K562 (cell line): ENCODE results near the gene FMC1. TPM values are rescaled to one million over a fixed set of nuclear protein-coding genes. Genes with fewer than 3 reads are reported as not detected.

Experiments
- FOXK1 ChIP-seq: sonication (generic); formaldehyde crosslinking; IDR thresholded peaks from 2 replicates; pipeline ENCODE4 v1.8.0; 2022; ENCODE audit warnings: missing genetic modification reagents, mild to moderate bottlenecking, borderline replicate concordance
- FUS ChIP-seq: fragments of 200-400 bp; formaldehyde crosslinking; optimal IDR thresholded peaks from 2 replicates; pipeline ENCODE3; 2017; ENCODE audit warnings: low read depth, low read length
- MCM3 ChIP-seq: fragments of 450-650 bp; IDR thresholded peaks from 2 replicates; pipeline ENCODE4 v1.6.1; 2016
- SMARCA4 ChIP-seq: fragments of 450-650 bp; IDR thresholded peaks from 2 replicates; pipeline ENCODE4 v1.6.1; 2016
- SUPT5H ChIP-seq: fragments of 450-650 bp; IDR thresholded peaks from 2 replicates; pipeline ENCODE4 v1.6.1; 2016
- TAF7 ChIP-seq: fragments of 450-650 bp; IDR thresholded peaks from 2 replicates; pipeline ENCODE4 v1.6.1; 2016; ENCODE audit warnings: missing genetic modification characterization, missing compliant biosample characterization
- polyA plus RNA-seq, 8 experiments: library from polyadenylated mRNA; depleted of rRNA in 4 of 8; stranded (reverse) in 5 of 8; unstranded in 3 of 8; fragments of >200 nt; fragmentation: Nextera tagmentation in 2 of 8; fragmentation: Illumina TruSeq in 1 of 8; extraction: Ambion mirVana in 2 of 8; extraction: Trizol in 1 of 8; gene quantifications; 2 replicates each; pipeline versions ENCODE4 v1.2.1 to v1.2.3, GENCODE V29; 2011 to 2014; ENCODE audit warnings: inconsistent platforms in 1 of 8, missing spikeins in 1 of 8
- total RNA-seq, 7 experiments: library from RNA; depleted of rRNA in 6 of 7; stranded (reverse); fragments of >200 nt in 6 of 7; fragmentation: Illumina TruSeq in 2 of 7; extraction: Trizol in 2 of 7; gene quantifications; 2 replicates each; pipeline versions ENCODE4 v1.2.1 to v1.2.3, GENCODE V29; 2011 to 2021; ENCODE audit warnings: low replicate concordance in 1 of 7
- TF ChIP-seq, protein P1 (sequence below): sonication (generic); formaldehyde crosslinking; IDR thresholded peaks from 2 replicates; pipeline ENCODE4 v1.8.1; 2023; ENCODE audit warnings: missing genetic modification reagents, mild to moderate bottlenecking, borderline replicate concordance
- TF ChIP-seq, protein P2 (sequence below): fragments of 450-650 bp; IDR thresholded peaks from 2 replicates; pipeline ENCODE4 v1.7.1; 2018; ENCODE audit warnings: mild to moderate bottlenecking, low read depth; ENCODE audit not compliant: partially characterized antibody
- TF ChIP-seq, protein P3 (sequence below): fragments of 250-450 bp; sonication (Bioruptor Pico); IDR thresholded peaks from 2 replicates; pipeline ENCODE4 v1.5.0; 2022; ENCODE audit warnings: mild to moderate bottlenecking
- TF ChIP-seq, protein P4 (sequence below): fragments of 450-650 bp; IDR thresholded peaks from 2 replicates; pipeline ENCODE4 v1.6.1; 2016
- TF ChIP-seq, protein P5 (sequence below), 2 experiments: fragments of 450-650 bp in 1 of 2; IDR thresholded peaks; 2 replicates each; pipeline ENCODE4 v1.6.1; 2011 to 2017; ENCODE audit warnings: low read depth in 2 of 2, antibody characterized with exemption in 1 of 2, borderline replicate concordance in 1 of 2, low read length in 1 of 2, mild to moderate bottlenecking in 1 of 2, mixed read lengths in 1 of 2; ENCODE audit not compliant: control insufficient read depth in 1 of 2

FMC1 gene
- total and polyA plus RNA-seq, 9 of the 15 experiments (the other 6 are each of a cell fraction or from before 2014, with no cell fraction given): 14.0 to 116 (median 29.0) TPM

DNA sequence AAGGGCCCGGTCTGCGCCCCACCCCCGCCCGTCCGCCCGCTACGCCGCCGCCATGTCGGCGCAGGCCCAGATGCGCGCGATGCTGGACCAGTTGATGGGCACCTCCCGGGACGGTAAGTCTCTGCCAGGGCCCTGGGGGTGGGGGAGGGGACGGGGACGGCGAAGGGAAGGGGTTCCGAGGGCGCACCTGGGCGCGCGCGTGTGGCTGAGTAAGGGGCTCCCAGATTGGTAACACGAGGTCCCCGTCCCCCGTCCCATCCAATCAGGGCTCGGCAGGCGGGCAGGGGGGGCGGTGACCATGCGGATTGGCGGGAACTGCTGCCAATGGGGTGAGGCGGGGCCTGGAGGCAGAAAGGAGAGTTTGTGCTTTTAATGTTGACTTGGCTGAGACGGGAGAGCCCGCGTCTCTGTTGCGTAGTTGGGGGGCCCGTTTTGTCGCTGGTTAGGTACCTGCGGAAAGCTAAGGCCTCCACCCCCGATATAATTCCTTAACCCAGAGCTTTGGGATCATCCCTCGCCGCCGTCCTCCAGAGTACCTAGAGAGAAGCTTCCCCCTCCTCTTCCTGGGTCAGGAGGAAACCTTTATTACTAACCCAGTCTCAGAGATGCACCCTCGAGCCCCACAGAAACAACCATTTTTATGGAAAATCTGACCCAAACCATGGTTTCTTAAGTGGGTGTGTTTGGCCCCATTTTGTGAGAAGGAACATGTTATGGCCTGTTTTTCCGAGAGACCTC is 19.2 kb downstream of the FMC1 start (continued):
- TF ChIP-seq, protein P1, sequence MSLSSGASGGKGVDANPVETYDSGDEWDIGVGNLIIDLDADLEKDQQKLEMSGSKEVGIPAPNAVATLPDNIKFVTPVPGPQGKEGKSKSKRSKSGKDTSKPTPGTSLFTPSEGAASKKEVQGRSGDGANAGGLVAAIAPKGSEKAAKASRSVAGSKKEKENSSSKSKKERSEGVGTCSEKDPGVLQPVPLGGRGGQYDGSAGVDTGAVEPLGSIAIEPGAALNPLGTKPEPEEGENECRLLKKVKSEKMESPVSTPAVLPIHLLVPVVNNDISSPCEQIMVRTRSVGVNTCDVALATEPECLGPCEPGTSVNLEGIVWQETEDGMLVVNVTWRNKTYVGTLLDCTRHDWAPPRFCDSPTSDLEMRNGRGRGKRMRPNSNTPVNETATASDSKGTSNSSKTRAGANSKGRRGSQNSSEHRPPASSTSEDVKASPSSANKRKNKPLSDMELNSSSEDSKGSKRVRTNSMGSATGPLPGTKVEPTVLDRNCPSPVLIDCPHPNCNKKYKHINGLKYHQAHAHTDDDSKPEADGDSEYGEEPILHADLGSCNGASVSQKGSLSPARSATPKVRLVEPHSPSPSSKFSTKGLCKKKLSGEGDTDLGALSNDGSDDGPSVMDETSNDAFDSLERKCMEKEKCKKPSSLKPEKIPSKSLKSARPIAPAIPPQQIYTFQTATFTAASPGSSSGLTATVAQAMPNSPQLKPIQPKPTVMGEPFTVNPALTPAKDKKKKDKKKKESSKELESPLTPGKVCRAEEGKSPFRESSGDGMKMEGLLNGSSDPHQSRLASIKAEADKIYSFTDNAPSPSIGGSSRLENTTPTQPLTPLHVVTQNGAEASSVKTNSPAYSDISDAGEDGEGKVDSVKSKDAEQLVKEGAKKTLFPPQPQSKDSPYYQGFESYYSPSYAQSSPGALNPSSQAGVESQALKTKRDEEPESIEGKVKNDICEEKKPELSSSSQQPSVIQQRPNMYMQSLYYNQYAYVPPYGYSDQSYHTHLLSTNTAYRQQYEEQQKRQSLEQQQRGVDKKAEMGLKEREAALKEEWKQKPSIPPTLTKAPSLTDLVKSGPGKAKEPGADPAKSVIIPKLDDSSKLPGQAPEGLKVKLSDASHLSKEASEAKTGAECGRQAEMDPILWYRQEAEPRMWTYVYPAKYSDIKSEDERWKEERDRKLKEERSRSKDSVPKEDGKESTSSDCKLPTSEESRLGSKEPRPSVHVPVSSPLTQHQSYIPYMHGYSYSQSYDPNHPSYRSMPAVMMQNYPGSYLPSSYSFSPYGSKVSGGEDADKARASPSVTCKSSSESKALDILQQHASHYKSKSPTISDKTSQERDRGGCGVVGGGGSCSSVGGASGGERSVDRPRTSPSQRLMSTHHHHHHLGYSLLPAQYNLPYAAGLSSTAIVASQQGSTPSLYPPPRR (CRISPR knock-in tag): peak; percentile 0; the same call in 1 of the 2 replicates
- no peak for TF ChIP-seq MCM3
- TF ChIP-seq, protein P2, sequence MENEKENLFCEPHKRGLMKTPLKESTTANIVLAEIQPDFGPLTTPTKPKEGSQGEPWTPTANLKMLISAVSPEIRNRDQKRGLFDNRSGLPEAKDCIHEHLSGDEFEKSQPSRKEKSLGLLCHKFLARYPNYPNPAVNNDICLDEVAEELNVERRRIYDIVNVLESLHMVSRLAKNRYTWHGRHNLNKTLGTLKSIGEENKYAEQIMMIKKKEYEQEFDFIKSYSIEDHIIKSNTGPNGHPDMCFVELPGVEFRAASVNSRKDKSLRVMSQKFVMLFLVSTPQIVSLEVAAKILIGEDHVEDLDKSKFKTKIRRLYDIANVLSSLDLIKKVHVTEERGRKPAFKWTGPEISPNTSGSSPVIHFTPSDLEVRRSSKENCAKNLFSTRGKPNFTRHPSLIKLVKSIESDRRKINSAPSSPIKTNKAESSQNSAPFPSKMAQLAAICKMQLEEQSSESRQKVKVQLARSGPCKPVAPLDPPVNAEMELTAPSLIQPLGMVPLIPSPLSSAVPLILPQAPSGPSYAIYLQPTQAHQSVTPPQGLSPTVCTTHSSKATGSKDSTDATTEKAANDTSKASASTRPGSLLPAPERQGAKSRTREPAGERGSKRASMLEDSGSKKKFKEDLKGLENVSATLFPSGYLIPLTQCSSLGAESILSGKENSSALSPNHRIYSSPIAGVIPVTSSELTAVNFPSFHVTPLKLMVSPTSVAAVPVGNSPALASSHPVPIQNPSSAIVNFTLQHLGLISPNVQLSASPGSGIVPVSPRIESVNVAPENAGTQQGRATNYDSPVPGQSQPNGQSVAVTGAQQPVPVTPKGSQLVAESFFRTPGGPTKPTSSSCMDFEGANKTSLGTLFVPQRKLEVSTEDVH: peak; percentile 94
- TF ChIP-seq SMARCA4: peak; percentile 29; the same call in 1 of the 2 replicates
- TF ChIP-seq, protein P3, sequence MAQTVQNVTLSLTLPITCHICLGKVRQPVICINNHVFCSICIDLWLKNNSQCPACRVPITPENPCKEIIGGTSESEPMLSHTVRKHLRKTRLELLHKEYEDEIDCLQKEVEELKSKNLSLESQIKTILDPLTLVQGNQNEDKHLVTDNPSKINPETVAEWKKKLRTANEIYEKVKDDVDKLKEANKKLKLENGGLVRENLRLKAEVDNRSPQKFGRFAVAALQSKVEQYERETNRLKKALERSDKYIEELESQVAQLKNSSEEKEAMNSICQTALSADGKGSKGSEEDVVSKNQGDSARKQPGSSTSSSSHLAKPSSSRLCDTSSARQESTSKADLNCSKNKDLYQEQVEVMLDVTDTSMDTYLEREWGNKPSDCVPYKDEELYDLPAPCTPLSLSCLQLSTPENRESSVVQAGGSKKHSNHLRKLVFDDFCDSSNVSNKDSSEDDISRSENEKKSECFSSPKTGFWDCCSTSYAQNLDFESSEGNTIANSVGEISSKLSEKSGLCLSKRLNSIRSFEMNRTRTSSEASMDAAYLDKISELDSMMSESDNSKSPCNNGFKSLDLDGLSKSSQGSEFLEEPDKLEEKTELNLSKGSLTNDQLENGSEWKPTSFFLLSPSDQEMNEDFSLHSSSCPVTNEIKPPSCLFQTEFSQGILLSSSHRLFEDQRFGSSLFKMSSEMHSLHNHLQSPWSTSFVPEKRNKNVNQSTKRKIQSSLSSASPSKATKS: no peak
- peak; percentile 22 for TF ChIP-seq SUPT5H
- TF ChIP-seq TAF7 (tag): peak; percentile 52; the same call in 1 of the 2 replicates
- TF ChIP-seq, protein P4, sequence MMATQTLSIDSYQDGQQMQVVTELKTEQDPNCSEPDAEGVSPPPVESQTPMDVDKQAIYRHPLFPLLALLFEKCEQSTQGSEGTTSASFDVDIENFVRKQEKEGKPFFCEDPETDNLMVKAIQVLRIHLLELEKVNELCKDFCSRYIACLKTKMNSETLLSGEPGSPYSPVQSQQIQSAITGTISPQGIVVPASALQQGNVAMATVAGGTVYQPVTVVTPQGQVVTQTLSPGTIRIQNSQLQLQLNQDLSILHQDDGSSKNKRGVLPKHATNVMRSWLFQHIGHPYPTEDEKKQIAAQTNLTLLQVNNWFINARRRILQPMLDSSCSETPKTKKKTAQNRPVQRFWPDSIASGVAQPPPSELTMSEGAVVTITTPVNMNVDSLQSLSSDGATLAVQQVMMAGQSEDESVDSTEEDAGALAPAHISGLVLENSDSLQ: peak; percentile 99
- peak; percentile 91 for TF ChIP-seq FOXK1 (CRISPR knock-in tag)
- no peak for TF ChIP-seq FUS
- TF ChIP-seq, protein P5, sequence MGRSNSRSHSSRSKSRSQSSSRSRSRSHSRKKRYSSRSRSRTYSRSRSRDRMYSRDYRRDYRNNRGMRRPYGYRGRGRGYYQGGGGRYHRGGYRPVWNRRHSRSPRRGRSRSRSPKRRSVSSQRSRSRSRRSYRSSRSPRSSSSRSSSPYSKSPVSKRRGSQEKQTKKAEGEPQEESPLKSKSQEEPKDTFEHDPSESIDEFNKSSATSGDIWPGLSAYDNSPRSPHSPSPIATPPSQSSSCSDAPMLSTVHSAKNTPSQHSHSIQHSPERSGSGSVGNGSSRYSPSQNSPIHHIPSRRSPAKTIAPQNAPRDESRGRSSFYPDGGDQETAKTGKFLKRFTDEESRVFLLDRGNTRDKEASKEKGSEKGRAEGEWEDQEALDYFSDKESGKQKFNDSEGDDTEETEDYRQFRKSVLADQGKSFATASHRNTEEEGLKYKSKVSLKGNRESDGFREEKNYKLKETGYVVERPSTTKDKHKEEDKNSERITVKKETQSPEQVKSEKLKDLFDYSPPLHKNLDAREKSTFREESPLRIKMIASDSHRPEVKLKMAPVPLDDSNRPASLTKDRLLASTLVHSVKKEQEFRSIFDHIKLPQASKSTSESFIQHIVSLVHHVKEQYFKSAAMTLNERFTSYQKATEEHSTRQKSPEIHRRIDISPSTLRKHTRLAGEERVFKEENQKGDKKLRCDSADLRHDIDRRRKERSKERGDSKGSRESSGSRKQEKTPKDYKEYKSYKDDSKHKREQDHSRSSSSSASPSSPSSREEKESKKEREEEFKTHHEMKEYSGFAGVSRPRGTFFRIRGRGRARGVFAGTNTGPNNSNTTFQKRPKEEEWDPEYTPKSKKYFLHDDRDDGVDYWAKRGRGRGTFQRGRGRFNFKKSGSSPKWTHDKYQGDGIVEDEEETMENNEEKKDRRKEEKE (IDR thresholded peaks at IDR 0.05; ENCODE audit: borderline replicate concordance in 1 of 2, control insufficient read depth in 1 of 2, low read depth in 2 of 2, low read length in 1 of 2): no peak; a peak in 1 of 4 replicates
